ENCODE data around the gene TRIM45.

GRCh38 chr1:117105722-117106121 lies 15.8 kb downstream of the TRIM45 start:
- TF ChIP-seq POLR2A (IDR thresholded peaks at IDR 0.05) (no peak), CTCF (IDR thresholded peaks at IDR 0.05) (no peak)
